ENCODE data around the gene EXTL2. TPM values are rescaled to one million over a fixed set of nuclear protein-coding genes. Genes with fewer than 3 reads are reported as not detected.

Gene EXTL2
- total and polyA plus RNA-seq, 2 experiments from 2014 or later = 16.9 to 28.6 TPM

- Histone ChIP-seq H3K27me3 (no peaks in the 10 kb centered on the region), H3K4me2 (no peak overlapping the region), H2AFZ (no peak overlapping the region), H3K4me1 (ENCODE audit: insufficient read depth) (no peaks in the 10 kb centered on the region), H3K27ac (no peak overlapping the region), H3K4me3 (no peak overlapping the region), H4K20me1 (ENCODE audit: insufficient read depth, poor library complexity, severe bottlenecking) (no peaks in the 10 kb centered on the region), H3K79me2 (no peaks in the 10 kb centered on the region), H3K9me2 (replicated peaks; ENCODE audit: insufficient read depth) (no peaks in the 10 kb centered on the region), H3K9me3 (ENCODE audit: low read depth) (no peaks in the 10 kb centered on the region), H3K36me3 (replicated peaks; ENCODE audit: insufficient read depth, low read depth) (no peaks in the 10 kb centered on the region)
- TF ChIP-seq CTCF (IDR thresholded peaks at IDR 0.05; ENCODE audit: poor library complexity) = no peak
- no peak for TF ChIP-seq EZH2phosphoT487 (IDR thresholded peaks at IDR 0.05; ENCODE audit: low read depth, severe bottlenecking, unreplicated experiment)
- TF ChIP-seq EZH2 (IDR thresholded peaks at IDR 0.05; ENCODE audit: borderline replicate concordance) = no peak
- no peak for DNase-seq (ENCODE audit: low spot score)
Measured at GRCh38 chr1:100876291-100876690, 18.4 kb downstream of the EXTL2 start.

- Histone ChIP-seq H3K79me2 (no peaks in the 10 kb centered on the region), H3K27ac (no peak overlapping the region), H2AFZ (no peak overlapping the region), H3K27me3 (no peaks in the 10 kb centered on the region), H3K4me2 (no peak overlapping the region), H3K36me3 (replicated peaks; ENCODE audit: insufficient read depth, low read depth) (no peaks in the 10 kb centered on the region), H3K9me2 (replicated peaks; ENCODE audit: insufficient read depth) (no peaks in the 10 kb centered on the region), H3K4me3 (no peak overlapping the region), H3K9me3 (ENCODE audit: low read depth) (no peaks in the 10 kb centered on the region), H3K4me1 (ENCODE audit: insufficient read depth) (no peaks in the 10 kb centered on the region), H4K20me1 (ENCODE audit: insufficient read depth, poor library complexity, severe bottlenecking) (no peaks in the 10 kb centered on the region)
- DNase-seq (ENCODE audit: low spot score) = no peak
- TF ChIP-seq EZH2phosphoT487 (IDR thresholded peaks at IDR 0.05; ENCODE audit: low read depth, severe bottlenecking, unreplicated experiment) (no peak), CTCF (IDR thresholded peaks at IDR 0.05; ENCODE audit: poor library complexity) (no peak), EZH2 (IDR thresholded peaks at IDR 0.05; ENCODE audit: borderline replicate concordance) (no peak)
- WGBS (ENCODE audit: low lambda C conversion rate, missing lambda C conversion rate) = 94% methylated on average over 3 of the region's 3 CpGs
Measured at GRCh38 chr1:100875228-100875627, 19.4 kb downstream of the EXTL2 start.

GRCh38 chr1:100874433-100874832 is 20.2 kb downstream of the EXTL2 start:
- Histone ChIP-seq H3K79me2 (no peaks in the 10 kb centered on the region), H3K4me3 (no peak overlapping the region), H2AFZ (no peak overlapping the region), H3K9me2 (replicated peaks; ENCODE audit: insufficient read depth) (no peaks in the 10 kb centered on the region), H3K9me3 (ENCODE audit: low read depth) (no peaks in the 10 kb centered on the region), H3K36me3 (replicated peaks; ENCODE audit: insufficient read depth, low read depth) (no peaks in the 10 kb centered on the region), H3K4me1 (ENCODE audit: insufficient read depth) (no peaks in the 10 kb centered on the region), H4K20me1 (ENCODE audit: insufficient read depth, poor library complexity, severe bottlenecking) (no peaks in the 10 kb centered on the region), H3K4me2 (no peak overlapping the region), H3K27ac (no peak overlapping the region), H3K27me3 (no peaks in the 10 kb centered on the region)
- WGBS (ENCODE audit: low lambda C conversion rate, missing lambda C conversion rate) = 79% methylated on average over 2 of the region's 2 CpGs
- no peak for TF ChIP-seq EZH2phosphoT487 (IDR thresholded peaks at IDR 0.05; ENCODE audit: low read depth, severe bottlenecking, unreplicated experiment)
- TF ChIP-seq CTCF (IDR thresholded peaks at IDR 0.05; ENCODE audit: poor library complexity) = no peak
- TF ChIP-seq EZH2 (IDR thresholded peaks at IDR 0.05; ENCODE audit: borderline replicate concordance) = no peak
- DNase-seq (ENCODE audit: low spot score) = no peak

- no peak overlapping the region for H2AFZ ChIP-seq
- no peak overlapping the region for H3K4me3 ChIP-seq
- H4K20me1 ChIP-seq (ENCODE audit: insufficient read depth, poor library complexity, severe bottlenecking) = no peaks in the 10 kb centered on the region
- H3K27me3 ChIP-seq = no peaks in the 10 kb centered on the region
- H3K27ac ChIP-seq = no peak overlapping the region
- H3K4me1 ChIP-seq (ENCODE audit: insufficient read depth) = no peaks in the 10 kb centered on the region
- DNase-seq (ENCODE audit: low spot score) = no peak
- no peaks in the 10 kb centered on the region for H3K9me3 ChIP-seq (ENCODE audit: low read depth)
- TF ChIP-seq CTCF (IDR thresholded peaks at IDR 0.05; ENCODE audit: poor library complexity) (no peak), EZH2phosphoT487 (IDR thresholded peaks at IDR 0.05; ENCODE audit: low read depth, severe bottlenecking, unreplicated experiment) (no peak), EZH2 (IDR thresholded peaks at IDR 0.05; ENCODE audit: borderline replicate concordance) (no peak)
- H3K79me2 ChIP-seq = no peaks in the 10 kb centered on the region
- WGBS (ENCODE audit: low lambda C conversion rate, missing lambda C conversion rate) = 88% methylated on average over 2 of the region's 2 CpGs
- no peak overlapping the region for H3K4me2 ChIP-seq
- H3K9me2 ChIP-seq (replicated peaks; ENCODE audit: insufficient read depth) = no peaks in the 10 kb centered on the region
- no peaks in the 10 kb centered on the region for H3K36me3 ChIP-seq (replicated peaks; ENCODE audit: insufficient read depth, low read depth)
Measured at GRCh38 chr1:100869996-100870395, 24.6 kb downstream of the EXTL2 start.

Measured in hepatocyte (in vitro differentiated cells).